Glomerular visceral epithelial cell (primary cell): ENCODE data around the gene ITGA5.

ENCODE experiments used
- DNase-seq: peaks from one replicate; pipeline ENCODE4 v3.0.0-alpha.2; 2016; ENCODE audit errors: extremely low spot score

The ITGA5 gene

GRCh38 chr12:54352891-54353874 lies 65.9 kb downstream of the ITGA5 start:
- no peak for DNase-seq

GRCh38 chr12:54352022-54352531 lies 67.0 kb downstream of the ITGA5 start:
- no peak for DNase-seq

GRCh38 chr12:54351341-54351740 lies 67.7 kb downstream of the ITGA5 start:
- DNase-seq = no peak

- DNase-seq = no peak
These were observed 68.3 kb downstream of the ITGA5 start for GRCh38 chr12:54350743-54351142.

GRCh38 chr12:54349679-54350078 lies 69.4 kb downstream of the ITGA5 start:
- no peak for DNase-seq

GRCh38 chr12:54349036-54349435 lies 70.0 kb downstream of the ITGA5 start:
- DNase-seq = no peak
